HUDEP-2 (cell line): ENCODE measurements around the gene PPP4R1.
"Not testable (repeated sequence)": the region's sequence is repeated elsewhere in the genome, so short reads cannot be mapped to it uniquely, and the experiment has no call there.

Experiments used
- DNase-seq, 76 experiments: peaks; one replicate each; lab custom pipeline; 2025; ENCODE audit not compliant: unreplicated experiment in 76 of 76; lab: John Stamatoyannopoulos, UW

The PPP4R1 gene, protein sequence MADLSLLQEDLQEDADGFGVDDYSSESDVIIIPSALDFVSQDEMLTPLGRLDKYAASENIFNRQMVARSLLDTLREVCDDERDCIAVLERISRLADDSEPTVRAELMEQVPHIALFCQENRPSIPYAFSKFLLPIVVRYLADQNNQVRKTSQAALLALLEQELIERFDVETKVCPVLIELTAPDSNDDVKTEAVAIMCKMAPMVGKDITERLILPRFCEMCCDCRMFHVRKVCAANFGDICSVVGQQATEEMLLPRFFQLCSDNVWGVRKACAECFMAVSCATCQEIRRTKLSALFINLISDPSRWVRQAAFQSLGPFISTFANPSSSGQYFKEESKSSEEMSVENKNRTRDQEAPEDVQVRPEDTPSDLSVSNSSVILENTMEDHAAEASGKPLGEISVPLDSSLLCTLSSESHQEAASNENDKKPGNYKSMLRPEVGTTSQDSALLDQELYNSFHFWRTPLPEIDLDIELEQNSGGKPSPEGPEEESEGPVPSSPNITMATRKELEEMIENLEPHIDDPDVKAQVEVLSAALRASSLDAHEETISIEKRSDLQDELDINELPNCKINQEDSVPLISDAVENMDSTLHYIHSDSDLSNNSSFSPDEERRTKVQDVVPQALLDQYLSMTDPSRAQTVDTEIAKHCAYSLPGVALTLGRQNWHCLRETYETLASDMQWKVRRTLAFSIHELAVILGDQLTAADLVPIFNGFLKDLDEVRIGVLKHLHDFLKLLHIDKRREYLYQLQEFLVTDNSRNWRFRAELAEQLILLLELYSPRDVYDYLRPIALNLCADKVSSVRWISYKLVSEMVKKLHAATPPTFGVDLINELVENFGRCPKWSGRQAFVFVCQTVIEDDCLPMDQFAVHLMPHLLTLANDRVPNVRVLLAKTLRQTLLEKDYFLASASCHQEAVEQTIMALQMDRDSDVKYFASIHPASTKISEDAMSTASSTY

DNA sequence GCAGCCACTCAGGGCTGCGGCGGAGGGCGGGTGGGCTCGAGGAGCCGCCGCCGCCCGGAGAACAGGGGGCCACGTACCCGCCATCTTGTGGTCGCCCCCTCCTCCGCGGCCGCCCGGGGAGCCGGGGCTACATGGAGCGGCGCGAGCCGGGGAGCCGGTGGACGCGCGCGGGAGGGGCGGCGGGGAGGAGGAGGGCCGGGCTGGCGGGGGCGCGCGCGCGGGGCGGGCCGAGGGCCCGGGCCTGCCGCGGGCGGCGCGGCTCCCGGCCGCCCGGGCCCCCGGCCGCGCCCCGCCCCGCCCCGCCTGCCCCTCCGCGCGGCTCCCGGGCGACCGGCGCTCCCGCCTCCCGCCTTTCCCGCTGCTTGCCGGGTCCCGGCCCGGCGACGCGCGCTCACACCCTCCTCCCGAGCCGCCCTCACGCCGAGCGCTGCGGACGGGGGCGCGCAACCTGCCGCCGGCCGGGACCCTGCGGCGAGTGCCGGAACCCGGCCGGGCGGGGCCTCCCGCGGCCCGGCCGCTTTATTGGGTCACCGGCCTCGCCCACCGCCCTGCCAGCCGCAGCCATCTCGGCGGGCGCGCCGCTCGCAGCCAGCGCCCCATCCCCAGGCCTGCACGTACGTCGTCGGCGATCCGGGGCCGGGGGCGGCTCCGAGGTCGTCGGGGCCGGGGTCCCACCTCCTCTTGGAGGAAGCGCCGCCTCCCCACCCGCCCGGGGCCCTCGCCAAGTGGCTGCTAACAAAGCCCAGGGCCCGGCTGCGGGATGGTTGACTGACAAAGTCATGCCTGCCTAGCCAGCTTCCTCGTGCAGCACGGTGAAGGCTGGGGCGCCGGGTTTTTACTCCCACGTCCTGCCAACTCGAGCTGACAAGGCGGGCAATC is at the start of gene PPP4R1:
TSS of gene PPP4R1 (minus strand) at position 159 of the 879 bp plus-strand sequence. CDS start at position 84, 75 bp downstream.
- DNase-seq: peak in 45 of 76 experiments; percentile 1 to 73 (median 26)

DNA sequence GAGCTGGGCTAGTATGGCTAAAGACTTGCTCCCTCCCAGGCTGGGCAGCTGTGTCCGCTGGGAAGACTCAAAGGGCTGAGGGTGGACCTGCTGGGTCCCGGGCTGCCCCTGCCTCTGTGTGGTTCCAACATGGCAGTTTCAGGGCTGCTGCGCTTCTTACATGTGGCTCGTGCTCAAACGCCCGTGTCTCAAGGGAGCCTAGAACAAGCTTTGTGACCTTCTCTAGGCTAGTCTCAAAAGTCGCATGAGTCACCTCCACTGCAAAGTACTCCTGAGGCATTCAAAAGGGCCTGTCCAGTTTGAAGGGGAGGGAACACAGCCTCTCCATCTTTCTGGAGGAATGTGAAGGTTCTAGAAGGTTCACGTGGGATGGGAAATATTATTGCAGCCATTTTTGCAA is 49.0 kb upstream of the PPP4R1 start:
- no peak for DNase-seq

DNA sequence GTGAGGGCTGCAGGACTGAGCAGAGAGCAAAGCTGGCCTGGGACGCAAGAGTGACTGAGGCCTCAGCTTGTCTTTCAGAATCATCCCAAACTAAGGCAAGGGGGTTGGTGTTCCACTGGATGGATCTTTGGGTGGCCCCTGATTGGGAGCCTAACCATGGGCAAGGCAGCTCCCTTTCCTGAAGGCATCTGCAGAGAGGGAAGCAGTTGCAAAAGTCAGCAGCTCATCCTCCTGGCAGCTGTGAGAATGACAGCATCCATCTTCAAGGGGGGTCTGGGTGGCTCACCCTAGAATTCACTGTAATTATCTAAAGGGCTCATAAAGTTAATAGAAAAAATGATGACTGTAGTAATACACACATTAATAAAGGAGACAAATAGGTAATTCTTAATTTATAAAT is 47.2 kb upstream of the PPP4R1 start:
- DNase-seq: no peak

DNA sequence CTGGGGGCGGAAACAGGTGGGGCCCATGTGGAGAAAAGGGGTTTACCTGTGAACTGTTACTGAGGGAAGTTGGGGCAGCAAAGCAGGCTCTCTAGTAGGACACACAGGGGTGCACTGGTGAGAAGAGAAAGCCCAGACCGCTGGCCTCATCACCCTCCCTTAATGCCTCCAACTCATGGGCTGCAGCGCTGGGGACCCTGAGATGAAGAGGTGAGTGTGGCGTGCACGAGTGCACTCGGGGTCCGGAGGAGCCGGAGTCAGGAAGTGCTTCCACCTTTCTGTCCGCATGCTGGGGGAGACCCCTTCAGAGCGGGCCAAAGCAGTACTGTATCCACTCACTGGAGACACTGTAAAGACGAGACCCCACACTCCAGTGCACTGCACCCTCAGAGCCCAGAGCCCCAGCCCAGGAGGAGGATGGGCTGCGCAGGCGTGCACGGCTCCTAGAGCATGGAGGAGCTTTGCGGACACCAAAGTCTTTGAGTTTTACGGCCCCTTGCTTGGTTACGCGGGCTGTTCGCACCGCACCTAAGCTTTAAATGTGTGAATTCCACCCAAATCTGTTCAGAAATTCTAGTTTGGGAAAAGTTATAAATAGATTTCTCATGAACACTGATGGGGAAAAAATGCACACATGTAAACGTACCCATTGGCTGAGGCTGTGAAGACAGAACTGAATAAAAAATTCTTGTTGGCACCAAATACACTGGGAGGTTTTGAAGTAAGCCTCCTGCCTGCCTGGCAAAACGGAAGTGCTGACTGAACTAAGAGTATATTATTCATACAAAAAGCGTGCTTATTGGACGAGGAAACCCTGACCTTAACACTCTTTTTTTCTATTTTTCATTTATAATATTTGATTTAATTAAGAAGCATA is 45.4 kb upstream of the PPP4R1 start:
- DNase-seq: no peak

DNA sequence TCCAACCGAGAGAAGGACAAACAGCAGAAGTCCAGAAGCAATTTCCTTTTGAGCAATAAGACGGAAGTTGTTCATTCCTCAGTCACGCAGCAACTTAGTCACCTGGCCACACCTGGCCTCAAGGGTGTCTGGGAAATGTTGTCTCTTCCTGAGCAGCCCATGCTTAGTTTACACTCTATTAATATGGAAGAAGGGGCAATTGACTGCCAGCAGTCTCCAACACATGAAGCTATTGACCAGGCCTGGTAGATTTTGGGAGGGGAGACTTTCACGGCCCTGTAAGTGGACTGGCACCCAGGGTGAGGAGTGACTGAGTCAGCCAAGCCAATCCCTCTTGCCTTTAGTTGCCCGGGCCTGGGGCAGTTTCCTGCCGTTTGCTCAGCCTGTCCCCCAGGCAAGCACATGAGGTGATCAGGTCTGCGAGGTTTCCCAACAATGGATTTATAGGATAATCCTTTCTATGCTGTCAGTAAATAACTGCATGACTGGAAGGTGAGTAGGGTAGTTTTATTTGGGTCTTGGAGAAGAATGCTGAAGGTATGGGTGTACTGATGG is 43.8 kb upstream of the PPP4R1 start:
- DNase-seq: no peak

DNA sequence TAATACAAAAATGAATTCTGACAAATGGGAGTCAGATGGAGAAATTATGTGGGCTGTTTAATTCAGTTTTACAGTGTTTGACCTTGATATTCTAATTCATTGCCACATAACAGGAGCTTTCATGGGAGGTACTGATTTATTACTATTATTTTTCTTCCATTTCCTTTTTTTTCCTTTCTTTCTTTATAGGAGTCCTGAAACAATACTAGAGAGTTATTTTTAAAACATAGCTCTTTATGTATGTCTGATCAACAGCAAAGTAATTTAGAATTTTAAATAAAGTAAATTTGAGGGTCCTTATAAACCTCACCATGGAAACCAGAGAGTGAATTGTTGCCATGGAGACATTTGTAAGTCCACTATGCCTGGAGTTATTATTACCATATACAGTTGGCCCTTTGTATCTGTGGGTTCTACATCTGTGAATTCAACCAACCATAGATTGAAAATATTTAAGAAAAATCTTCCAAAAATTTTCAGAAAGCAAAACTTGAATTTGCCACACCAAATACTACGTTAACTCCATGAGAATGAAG is 40.9 kb upstream of the PPP4R1 start:
- DNase-seq: no peak

DNA sequence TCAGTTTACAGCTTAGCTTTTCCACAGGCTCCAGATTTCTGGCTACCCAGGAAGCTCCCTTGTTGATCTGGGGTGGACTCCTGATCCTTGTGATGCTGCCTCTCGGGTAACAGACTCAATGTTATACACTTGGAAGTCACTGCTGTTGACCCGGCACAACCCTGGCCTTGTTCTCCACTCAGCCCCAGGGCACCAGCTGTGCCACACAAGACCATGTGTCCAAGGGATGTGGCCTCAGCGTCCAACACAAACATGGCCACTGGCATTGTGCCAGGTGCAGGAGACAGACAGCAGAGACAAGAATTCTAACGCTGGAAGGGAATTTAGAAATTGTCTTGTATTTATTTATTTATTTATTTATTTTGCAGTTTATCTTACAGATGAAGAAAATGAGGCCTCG is 39.0 kb upstream of the PPP4R1 start:
- no peak for DNase-seq

DNA sequence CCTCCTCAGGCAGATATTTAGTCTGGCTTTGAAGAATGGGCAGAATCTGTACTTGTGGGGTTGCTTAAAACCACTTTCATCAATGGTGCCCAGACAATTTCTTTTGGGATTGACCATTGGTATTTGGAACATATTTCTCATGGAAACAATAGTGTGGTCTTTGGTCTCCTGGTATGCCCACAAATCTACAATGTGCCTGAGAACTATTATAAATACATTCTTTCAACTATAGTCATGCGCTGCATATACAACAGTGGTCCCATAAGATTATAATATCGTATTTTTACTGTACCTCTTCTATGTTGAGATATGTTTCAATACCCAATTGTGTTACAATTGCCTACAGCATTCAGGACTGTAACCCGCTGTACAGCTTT is 34.8 kb upstream of the PPP4R1 start:
- no peak for DNase-seq

DNA sequence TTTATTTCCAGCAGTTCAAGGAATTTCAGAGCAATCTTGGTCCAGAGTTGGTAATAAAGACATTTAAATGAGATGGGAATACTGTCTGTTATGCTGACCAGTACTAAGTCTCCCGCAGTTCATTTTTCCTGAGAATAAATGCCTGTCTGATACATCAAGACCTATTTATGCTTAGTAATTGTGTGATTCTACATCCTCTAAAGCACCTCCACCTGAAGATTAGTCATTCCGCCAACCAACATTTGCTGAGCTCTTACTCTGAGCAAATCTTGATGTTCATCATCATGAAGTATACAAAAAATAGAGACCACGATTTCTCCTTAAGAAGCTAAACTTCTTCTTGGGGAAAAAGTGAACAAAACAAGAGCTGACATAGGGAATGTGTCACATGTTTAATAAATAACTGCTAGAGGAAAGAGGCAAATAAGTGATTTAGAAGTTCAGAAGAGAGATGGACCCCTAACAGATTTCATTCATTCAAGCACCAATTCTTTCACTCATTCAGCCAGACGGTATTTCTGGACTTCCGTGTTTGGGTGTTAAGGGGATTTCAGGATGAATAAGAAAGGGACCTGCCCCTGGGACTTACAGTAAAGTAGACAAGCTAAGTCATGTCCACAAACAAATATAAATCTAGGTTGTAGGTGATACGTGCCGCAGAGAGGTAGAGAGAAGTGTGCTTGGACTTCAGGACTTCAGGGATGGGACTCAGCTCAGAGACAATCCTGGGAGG is 34.2 kb upstream of the PPP4R1 start:
- DNase-seq: no peak

DNA sequence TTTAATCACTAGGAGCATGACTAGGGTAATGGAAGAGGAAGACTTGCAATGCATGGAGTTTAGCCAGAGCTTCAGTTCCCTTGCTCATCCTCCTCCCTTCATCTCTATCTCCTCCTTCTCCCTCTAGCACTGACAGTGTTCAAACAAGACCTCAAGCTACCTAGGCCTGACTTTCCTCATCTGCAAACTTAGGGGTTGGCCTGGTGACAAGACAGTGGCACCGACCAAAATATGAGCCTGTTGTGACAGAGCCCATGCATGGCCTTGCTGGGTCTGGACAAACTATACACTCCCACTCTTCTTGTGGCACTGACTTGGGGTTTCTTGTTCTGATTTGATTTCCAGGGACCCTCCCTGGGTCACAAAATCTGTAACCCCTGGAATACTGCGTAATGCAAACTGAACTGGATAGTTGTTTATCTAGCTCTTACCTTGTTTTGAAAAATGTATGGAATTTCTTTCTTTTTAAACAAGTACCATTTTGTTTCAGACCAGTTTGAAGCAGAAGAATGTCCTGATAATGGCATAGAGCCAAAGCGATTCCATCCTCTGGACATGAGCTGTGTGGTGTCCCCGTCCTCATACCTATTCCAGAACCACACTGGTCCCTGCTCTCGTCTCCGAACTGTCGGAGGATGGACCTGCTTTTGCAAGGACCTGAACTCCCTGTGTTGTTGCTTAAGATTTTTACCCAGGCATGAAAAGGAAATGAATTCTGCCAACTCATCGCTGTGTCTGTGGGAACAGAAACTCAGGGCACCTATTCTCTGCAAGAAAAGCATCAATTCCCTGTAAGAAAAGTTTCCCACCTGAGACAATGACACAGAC is 33.4 kb upstream of the PPP4R1 start:
- no peak for DNase-seq

DNA sequence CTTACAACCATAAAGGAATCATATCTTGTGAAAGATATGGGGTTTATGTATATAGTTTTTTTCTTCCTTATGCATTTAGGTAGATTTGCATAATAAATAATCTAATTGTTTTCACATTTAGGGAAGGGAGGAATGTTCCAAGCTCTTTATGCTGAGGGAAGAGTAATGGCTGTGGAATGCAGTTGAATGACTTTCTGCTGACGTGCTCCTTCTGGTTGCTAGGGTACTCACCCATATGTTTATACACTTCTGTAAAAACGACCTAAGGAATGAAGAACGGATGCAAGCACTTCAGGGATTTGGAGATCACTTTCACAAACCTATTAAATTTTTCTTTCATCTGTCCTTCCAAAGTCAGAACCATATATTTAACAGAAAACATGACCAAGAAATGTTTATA is 29.2 kb upstream of the PPP4R1 start:
- DNase-seq: no peak

DNA sequence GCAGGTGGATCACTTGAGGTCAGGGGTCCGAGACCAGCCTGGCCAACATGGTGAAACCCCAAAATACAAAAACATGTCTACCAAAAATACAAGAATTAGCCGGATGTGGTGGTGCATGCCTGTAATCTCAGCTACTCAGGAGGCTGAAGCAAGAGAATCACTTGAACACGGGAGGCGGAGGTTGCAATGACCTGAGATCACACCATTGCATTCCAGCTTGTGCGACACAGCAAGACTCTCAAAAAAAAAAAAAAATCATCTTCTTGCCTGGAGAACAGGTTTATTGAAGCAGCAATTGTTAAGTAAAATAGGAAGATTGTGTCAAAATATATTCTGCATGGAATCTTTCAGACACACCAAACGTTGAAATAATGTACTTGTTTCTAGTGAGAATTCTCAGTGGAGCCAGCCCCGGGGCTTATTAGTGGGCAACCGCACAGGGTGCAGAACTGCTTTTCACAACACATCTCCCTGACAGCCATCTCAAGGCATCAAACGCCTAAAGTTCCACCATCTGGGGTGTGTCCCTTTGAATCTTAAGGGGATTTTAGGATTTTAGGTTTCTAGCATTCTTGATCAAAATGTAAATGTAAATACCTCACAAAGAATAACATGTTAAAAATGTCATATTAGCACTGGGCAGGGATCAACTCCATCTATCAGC is 28.6 kb upstream of the PPP4R1 start:
- DNase-seq: no peak

DNA sequence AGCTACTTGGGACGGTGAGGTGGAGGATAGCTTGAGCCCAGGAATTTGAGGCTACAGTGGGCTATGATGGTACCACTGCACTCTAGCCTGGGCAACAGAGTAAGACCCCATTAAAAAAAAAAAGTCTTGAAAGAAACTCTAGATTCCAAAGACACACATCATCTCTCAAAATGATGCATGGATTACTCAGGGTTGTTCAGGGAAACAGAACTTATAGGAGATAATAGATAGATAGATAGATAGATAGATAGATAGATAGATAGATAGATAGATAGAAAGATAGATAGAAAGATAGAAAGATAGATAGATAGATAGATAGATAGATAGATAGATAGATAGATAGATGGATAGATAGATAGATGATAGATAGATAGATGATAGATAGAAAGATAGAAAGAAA is 26.7 kb upstream of the PPP4R1 start:
- not testable (repeated sequence) for DNase-seq

DNA sequence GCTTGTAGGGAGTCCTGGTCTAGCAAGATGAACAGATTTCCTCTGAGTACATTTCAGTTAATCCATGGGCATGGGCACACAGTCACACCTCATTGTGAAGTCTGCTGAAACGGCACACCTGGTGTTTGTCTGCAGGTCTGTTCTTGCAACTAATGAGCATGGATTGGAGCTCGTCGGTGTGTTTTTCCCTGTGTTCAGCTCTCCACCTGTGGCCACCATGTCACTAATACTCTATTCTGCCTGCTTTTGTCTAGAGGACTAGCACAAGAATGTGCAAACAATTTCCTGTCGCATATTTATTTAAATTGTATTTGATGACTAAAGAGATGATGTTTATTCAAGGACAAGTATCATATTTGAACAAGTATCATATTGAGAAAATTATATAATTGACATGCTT is 24.5 kb upstream of the PPP4R1 start:
- DNase-seq: no peak

DNA sequence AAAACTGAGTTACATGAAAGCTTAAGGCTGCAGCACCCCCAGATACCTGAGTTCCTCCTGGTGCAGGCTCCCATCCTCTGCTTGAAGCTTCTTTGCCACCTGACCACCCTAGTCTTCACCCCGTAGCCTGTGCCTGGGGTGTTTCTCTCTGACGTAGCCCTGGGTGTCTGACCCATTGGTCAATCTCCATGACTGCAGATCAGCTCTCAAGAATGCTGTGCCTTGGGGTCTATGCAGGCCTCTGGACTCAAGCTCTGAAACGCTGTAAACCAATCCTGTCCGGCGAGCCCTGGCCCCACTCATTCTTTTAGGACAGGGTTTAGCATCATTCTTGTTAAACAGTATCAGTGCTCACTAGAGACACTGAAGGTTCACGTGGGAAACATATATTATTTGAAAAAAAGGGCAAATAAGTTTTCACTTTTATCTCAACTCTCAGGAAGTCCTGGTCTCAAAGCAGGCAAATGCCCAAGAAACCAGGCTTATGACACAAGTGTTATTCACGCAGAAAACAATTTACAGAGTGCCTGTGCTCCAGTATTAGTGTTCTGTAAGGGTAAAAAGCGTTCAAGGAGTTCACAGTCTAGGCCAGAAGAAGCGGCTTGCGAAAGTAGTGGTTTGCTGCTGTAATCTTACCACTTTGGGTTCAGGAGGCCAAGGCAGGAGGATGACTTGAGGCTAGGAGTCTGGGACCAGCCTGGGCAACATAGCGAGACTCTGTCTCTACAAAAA is 22.8 kb upstream of the PPP4R1 start:
- DNase-seq: no peak

DNA sequence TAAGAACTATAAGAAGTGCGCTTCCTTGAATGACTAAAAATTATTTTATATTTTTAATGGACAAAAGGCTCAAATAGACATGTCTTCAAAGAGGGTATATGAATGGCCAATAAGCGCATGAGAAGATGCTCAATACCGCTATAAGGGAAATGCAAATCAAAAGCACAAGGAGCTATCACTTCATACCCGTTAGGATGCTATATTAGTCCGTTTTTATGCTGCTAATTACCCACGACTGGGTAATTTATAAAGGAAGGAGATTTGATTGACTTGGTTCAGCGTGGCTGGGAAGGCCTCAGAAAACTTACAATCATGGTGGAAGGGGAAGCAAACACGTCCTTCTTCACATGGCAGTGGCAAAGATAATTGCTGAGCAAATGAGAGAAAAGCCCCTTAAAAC is 20.5 kb upstream of the PPP4R1 start:
- DNase-seq: no peak
